VCaP (cell line): ENCODE measurements around the gene FGF8.

Experiments used
- H3K27ac ChIP-seq: fragments of 450-650 bp; 2 replicates; pipeline ENCODE4 v1.5.1; 2017
- CTCF ChIP-seq: fragments of 450-650 bp; conservative IDR thresholded peaks from 2 replicates; pipeline ENCODE4 v1.5.1; 2017; ENCODE audit warnings: mild to moderate bottlenecking, moderate library complexity

The FGF8 gene

DNA sequence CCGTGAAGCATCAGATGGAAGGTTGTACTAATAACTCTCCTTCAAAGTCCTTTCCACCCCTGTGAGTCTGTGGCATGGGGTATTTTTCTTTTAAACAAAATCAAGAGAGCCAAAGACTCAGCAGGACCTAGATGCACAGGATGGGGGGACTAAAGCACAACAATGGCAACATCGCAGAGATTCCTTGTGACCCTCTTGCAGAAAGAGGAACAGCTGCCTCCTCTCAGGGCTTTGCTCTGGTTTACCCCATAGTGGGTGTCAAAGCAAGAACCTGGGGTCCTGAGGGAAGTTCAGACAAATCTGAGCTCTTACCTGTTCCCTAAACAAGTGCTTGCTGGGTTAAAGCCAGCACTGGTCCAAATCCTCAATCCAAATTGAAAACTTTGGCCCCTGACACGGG, 39.2 kb downstream of the FGF8 start:
- TF ChIP-seq CTCF, result no peak
- H3K27ac ChIP-seq, result no peak overlapping the region

DNA sequence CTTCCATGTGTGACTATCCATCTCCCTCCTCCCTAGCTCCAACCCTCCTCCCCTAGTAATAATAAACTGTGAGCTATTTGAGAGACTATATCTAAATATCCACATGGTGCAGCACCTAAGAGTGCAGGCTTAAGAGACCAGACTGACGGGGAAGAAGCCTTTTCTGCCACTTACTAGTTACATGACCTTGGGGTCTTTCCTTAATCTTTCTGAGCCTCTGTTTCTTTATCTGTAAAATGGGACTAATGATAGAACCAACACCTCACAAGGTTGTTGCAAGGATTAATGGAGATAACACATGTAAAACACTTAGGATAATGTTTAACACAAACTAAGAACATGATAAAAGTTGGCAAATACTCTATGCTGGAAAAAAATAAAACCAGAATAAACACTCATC, 43.8 kb downstream of the FGF8 start:
- H3K27ac ChIP-seq, result no peak overlapping the region
- no peak for TF ChIP-seq CTCF

DNA sequence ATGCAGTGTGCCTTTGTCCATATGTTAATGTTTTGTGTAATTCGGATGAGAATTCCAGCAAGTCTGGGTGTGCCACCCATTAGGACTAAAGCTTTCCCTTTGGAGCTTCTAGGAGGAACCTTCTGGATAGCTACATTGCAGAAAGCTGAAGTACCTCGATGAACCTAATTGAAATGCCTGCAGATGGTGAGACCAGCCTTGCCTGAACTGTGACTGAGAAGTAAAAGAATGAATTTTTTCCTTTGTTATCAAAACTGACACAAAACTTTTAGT, 49.9 kb downstream of the FGF8 start:
- no peak overlapping the region for H3K27ac ChIP-seq
- no peak for TF ChIP-seq CTCF

- TF ChIP-seq CTCF, result no peak
- no peak overlapping the region for H3K27ac ChIP-seq
Measured at GRCh38 chr10:101725296-101726114, 50.4 kb downstream of the FGF8 start.

- TF ChIP-seq CTCF, result no peak
- H3K27ac ChIP-seq, result no peak overlapping the region
Measured at GRCh38 chr10:101724446-101724845, 51.5 kb downstream of the FGF8 start.

DNA sequence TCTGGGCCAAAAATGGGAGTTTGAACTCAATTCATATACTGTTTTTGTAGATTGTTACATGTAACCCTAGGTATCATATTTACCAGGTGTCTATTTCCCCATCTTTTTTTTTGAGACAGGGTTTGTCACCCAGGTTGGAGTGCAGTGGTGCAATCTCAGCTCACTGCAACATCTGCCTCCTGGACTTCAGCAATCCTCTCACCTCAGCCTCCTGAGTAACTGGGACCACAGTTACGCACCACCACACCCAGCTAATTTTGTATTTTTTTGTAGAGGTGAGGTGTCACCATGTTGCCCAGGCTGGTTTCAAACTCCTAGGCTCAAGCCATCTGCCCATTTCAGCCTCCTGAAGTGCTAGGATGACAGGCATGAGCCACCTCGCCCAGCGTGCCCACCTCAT, 52.7 kb downstream of the FGF8 start:
- TF ChIP-seq CTCF, result no peak
- no peak overlapping the region for H3K27ac ChIP-seq

GRCh38 chr10:101721806-101722205, 54.1 kb downstream of the FGF8 start:
- no peak overlapping the region for H3K27ac ChIP-seq
- TF ChIP-seq CTCF, result no peak
